Endothelial cell of umbilical vein (primary cell): Measurements from ENCODE around the gene RPL6. TPM values are rescaled to one million over a fixed set of nuclear protein-coding genes. Genes with fewer than 3 reads are reported as not detected.
"Not testable (repeated sequence)": the region's sequence is repeated elsewhere in the genome, so short reads cannot be mapped to it uniquely, and the experiment has no call there.

Experiments used
- BruUV-seq: library from RNA; stranded (reverse); fragments of 400-500 nt; replicated peaks from 2 replicates; lab custom pipeline; 2021; lab: Mats Ljungman, UMichigan
- CTCF ChIA-PET: fragments of 300-600, 350-600 bp; sonication (Branson Sonifier 250); formaldehyde crosslinking; loops from one replicate; lab custom pipeline; 2021; ENCODE audit warnings: antibody characterized with exemption, inconsistent platforms; lab: Charles Lee
- POLR2A ChIA-PET: fragments of 300-600, 350-600 bp; sonication (Branson Sonifier 250); formaldehyde crosslinking; loops from one replicate; lab custom pipeline; 2021; ENCODE audit warnings: antibody characterized with exemption, inconsistent platforms; lab: Charles Lee
- DNase-seq: peaks from one replicate; pipeline ENCODE4 v3.0.0-alpha.2; 2011; ENCODE audit warnings: low read depth, low spot score
- FAIRE-seq: peaks from 2 replicates; lab custom pipeline; 2011; peaks lifted over from hg19 to GRCh38; lab: Jason Lieb, UNC
- H2AFZ ChIP-seq: 2 replicates; pipeline ENCODE4 v1.6.0; 2012; ENCODE audit warnings: low read depth, low read length, control low read depth, inconsistent platforms
- H3K27ac ChIP-seq: 2 replicates; pipeline ENCODE4 v1.5.1; 2011; ENCODE audit warnings: low read depth, mild to moderate bottlenecking, control low read depth, low read length, moderate library complexity; ENCODE audit not compliant: insufficient read depth
- H3K27me3 ChIP-seq, 2 experiments: 2 replicates each; pipeline versions ENCODE4 v1.6.0 to v1.6.1; 2011; ENCODE audit warnings: low read length in 2 of 2, mixed read lengths in 1 of 2; ENCODE audit not compliant: control insufficient read depth in 2 of 2, insufficient read depth in 2 of 2
- H3K36me3 ChIP-seq, 2 experiments: 2 replicates in 1 of 2; 3 replicates in 1 of 2; pipeline ENCODE4 v1.5.1; 2011; ENCODE audit warnings: low read length in 2 of 2, mild to moderate bottlenecking in 1 of 2, moderate library complexity in 1 of 2; ENCODE audit not compliant: control insufficient read depth in 2 of 2, insufficient read depth in 2 of 2; ENCODE audit errors: extremely low read depth in 1 of 2
- H3K4me1 ChIP-seq: 3 replicates; pipeline ENCODE4 v1.5.1; 2011; ENCODE audit warnings: mild to moderate bottlenecking, low read length; ENCODE audit not compliant: control insufficient read depth, insufficient read depth; ENCODE audit errors: extremely low read depth
- H3K4me2 ChIP-seq: 2 replicates; pipeline ENCODE4 v1.6.1; 2011; ENCODE audit warnings: low read length, control low read depth, mixed read lengths; ENCODE audit not compliant: insufficient read depth
- H3K4me3 ChIP-seq, 3 experiments: fragments of 200-600 bp in 1 of 3; sonication (generic), shearing (Covaris generic) in 1 of 3; replicated peaks in 1 of 3; 2 replicates each; pipeline ENCODE4 v1.5.1; 2011 to 2016; ENCODE audit warnings: control low read depth in 3 of 3, low read length in 3 of 3, mild to moderate bottlenecking in 2 of 3, inconsistent platforms in 1 of 3, low read depth in 1 of 3, moderate library complexity in 1 of 3; ENCODE audit not compliant: insufficient read depth in 1 of 3
- H3K79me2 ChIP-seq: 2 replicates; pipeline ENCODE4 v1.6.0; 2012; ENCODE audit warnings: low read length, inconsistent platforms; ENCODE audit not compliant: control insufficient read depth, insufficient read depth
- H3K9ac ChIP-seq: replicated peaks from 2 replicates; pipeline ENCODE3; 2011; ENCODE audit warnings: low read length, control low read depth; ENCODE audit not compliant: insufficient read depth; ENCODE audit errors: extremely low read depth
- H3K9me1 ChIP-seq: replicated peaks from 3 replicates; pipeline ENCODE4 v1.6.0; 2011; ENCODE audit warnings: mild to moderate bottlenecking, low read length; ENCODE audit not compliant: control insufficient read depth, insufficient read depth; ENCODE audit errors: extremely low read depth
- H3K9me3 ChIP-seq: replicated peaks from 2 replicates; pipeline ENCODE4 v1.5.1; 2012; ENCODE audit warnings: low read length, inconsistent platforms; ENCODE audit not compliant: control insufficient read depth, insufficient read depth
- H4K20me1 ChIP-seq: replicated peaks from 2 replicates; pipeline ENCODE3; 2011; ENCODE audit warnings: mild to moderate bottlenecking, low read length; ENCODE audit not compliant: control insufficient read depth, insufficient read depth; ENCODE audit errors: extremely low read depth
- JUN ChIP-seq: IDR thresholded peaks from 2 replicates; pipeline ENCODE4 v1.6.1; 2011; ENCODE audit warnings: borderline replicate concordance, low read depth; ENCODE audit not compliant: insufficient read length, insufficient read depth
- POLR2AphosphoS5 ChIP-seq: IDR thresholded peaks from 2 replicates; pipeline ENCODE4 v1.6.1; 2012; ENCODE audit warnings: low read depth, mild to moderate bottlenecking, control low read depth, low read length, moderate library complexity; ENCODE audit not compliant: insufficient read depth
- dilution Hi-C: fragments of 300-500 bp; cut with MboI; formaldehyde crosslinking; loops from one replicate; pipeline ENCODE4 v1.15.0; 2019; ENCODE audit warnings: low sequenced_read_pairs; ENCODE audit not compliant: extremely low pct_ligation_motif_present
- intact Hi-C: fragments of 100-400 bp; cut with micrococcal nuclease; formaldehyde crosslinking; loops from one replicate; pipeline ENCODE4 v1.10.0; 2022
- polyA plus RNA-seq, 4 experiments: library from polyadenylated mRNA; depleted of rRNA in 3 of 4; stranded (reverse) in 3 of 4; unstranded in 1 of 4; fragments of >200 nt; gene quantifications; 2 replicates each; pipeline versions ENCODE4 v1.2.1 to v1.2.3, GENCODE V29; 2011 to 2012; ENCODE audit warnings: missing spikeins in 1 of 4
- total RNA-seq: library from RNA; stranded (reverse); gene quantifications from 2 replicates; pipeline ENCODE4 v1.2.3, GENCODE V29; 2021
- TF ChIP-seq, protein P1 (sequence below), 2 donors: IDR thresholded peaks; 1 replicate in 1 of 2; 2 replicates in 1 of 2; pipeline ENCODE4 v1.5.1; 2011; ENCODE audit warnings: low read length in 2 of 2, mild to moderate bottlenecking in 2 of 2, moderate library complexity in 2 of 2, control low read depth in 1 of 2, inconsistent platforms in 1 of 2, low read depth in 1 of 2; ENCODE audit not compliant: insufficient read depth in 1 of 2; ENCODE audit errors: extremely low read depth in 1 of 2

Gene RPL6
- total and polyA plus RNA-seq, 2 donors (not counting 3 experiments of a cell fraction or from before 2014, with no cell fraction given): 998 to 1,385 TPM

DNA sequence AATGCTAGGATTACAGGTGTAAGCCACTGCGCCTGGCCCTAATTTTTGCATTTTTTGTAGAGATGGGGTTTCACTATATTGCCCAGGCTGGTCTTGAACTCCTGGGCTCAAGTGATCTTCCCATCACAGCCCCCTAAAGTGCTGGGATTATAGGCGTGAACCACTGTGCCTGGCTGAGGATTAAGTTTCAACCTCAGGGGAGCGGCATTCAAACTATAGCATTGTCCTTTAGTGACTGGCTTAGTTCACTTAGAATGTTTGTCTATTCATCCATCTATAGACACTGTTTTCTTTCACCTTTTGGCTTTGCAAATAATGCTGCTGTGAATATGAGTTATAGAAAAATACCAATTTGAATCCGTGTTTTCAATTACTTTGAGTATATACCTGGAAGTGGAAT is 34.5 kb upstream of the RPL6 start:
- H3K4me3 ChIP-seq: no peak overlapping the region
- CTCF ChIA-PET: no interaction called here
- FAIRE-seq: no peak
- POLR2A ChIA-PET: no interaction called here
- no peak overlapping the region for H3K4me2 ChIP-seq
- no peaks in the 10 kb centered on the region for H3K27me3 ChIP-seq
- no peaks in the 10 kb centered on the region for H3K9me1 ChIP-seq
- no peak overlapping the region for H3K9ac ChIP-seq
- H3K27ac ChIP-seq: no peak overlapping the region
- DNase-seq: no peak
- TF ChIP-seq JUN (no peak), POLR2AphosphoS5 (no peak)
- TF ChIP-seq, protein P1, sequence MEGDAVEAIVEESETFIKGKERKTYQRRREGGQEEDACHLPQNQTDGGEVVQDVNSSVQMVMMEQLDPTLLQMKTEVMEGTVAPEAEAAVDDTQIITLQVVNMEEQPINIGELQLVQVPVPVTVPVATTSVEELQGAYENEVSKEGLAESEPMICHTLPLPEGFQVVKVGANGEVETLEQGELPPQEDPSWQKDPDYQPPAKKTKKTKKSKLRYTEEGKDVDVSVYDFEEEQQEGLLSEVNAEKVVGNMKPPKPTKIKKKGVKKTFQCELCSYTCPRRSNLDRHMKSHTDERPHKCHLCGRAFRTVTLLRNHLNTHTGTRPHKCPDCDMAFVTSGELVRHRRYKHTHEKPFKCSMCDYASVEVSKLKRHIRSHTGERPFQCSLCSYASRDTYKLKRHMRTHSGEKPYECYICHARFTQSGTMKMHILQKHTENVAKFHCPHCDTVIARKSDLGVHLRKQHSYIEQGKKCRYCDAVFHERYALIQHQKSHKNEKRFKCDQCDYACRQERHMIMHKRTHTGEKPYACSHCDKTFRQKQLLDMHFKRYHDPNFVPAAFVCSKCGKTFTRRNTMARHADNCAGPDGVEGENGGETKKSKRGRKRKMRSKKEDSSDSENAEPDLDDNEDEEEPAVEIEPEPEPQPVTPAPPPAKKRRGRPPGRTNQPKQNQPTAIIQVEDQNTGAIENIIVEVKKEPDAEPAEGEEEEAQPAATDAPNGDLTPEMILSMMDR (IDR thresholded peaks at IDR 0.05; ENCODE audit: extremely low read depth in 1 of 2, insufficient read depth in 1 of 2, low read depth in 1 of 2, low read length in 2 of 2): no peak
- no peaks in the 10 kb centered on the region for H4K20me1 ChIP-seq
- peaks cover 2% of the 10 kb centered on the region for H3K4me1 ChIP-seq
- H3K79me2 ChIP-seq: peaks cover 22% of the 10 kb centered on the region
- H3K9me3 ChIP-seq: no peaks in the 10 kb centered on the region
- no TSS peak for BruUV-seq
- dilution Hi-C loops: no loop called here
- peaks cover 0 to 3% of the 10 kb centered on the region in 2 experiments for H3K36me3 ChIP-seq
- intact Hi-C loops: no loop called here
- H2AFZ ChIP-seq: no peak overlapping the region

- H3K36me3 ChIP-seq, H3K4me1 ChIP-seq, H4K20me1 ChIP-seq, BruUV-seq, H3K4me3 ChIP-seq, H2AFZ ChIP-seq, FAIRE-seq, intact Hi-C loops, H3K4me2 ChIP-seq, H3K9ac ChIP-seq, DNase-seq, POLR2A ChIA-PET, H3K9me3 ChIP-seq, H3K27ac ChIP-seq, dilution Hi-C loops, H3K9me1 ChIP-seq, CTCF ChIA-PET, H3K27me3 ChIP-seq: not testable (repeated sequence)
- H3K79me2 ChIP-seq: peaks cover 51% of the 10 kb centered on the region
These were observed 31.2 kb upstream of the RPL6 start for GRCh38 chr12:112440653-112441052.
